ENCODE results near the gene ATL1. TPM values are rescaled to one million over a fixed set of nuclear protein-coding genes. Genes with fewer than 3 reads are reported as not detected.

Gene ATL1
- total and polyA plus RNA-seq, 2 experiments from 2014 or later: 3.5 to 7.0 TPM

DNA sequence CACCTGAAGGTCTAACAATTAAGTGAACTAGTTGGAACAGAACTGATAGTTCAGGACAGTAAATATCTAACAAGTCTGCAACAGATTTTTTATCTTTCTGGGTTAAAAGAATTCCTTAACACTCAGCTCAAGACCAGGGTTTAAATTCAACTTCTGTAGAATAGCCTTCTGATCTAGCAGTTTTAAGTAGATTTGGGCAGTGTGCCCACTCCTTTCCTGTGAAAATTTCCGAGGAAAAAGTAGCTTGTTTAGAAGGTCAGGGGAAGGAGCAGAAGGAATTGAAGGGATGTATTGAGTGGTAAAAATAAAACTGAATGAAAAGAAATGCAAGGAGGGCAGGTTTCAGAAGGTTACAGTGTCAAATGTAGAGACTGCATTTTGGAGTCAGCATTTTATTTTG, 45.8 kb downstream of the ATL1 start:
- no peaks in the 10 kb centered on the region for H3F3A ChIP-seq (replicated peaks; ENCODE audit: low read depth)
- H3K9me2 ChIP-seq (ENCODE audit: insufficient read depth): no peaks in the 10 kb centered on the region
- no peaks in the 10 kb centered on the region for H4K20me1 ChIP-seq (replicated peaks; ENCODE audit: insufficient read depth)
- no peak overlapping the region for H3K4me2 ChIP-seq
- no peaks in the 10 kb centered on the region for H3K36me3 Mint-ChIP-seq (ENCODE audit: low read depth)
- H3K4me3 ChIP-seq: no peak overlapping the region
- no peak overlapping the region for H3K27ac ChIP-seq (ENCODE audit: low read depth)
- H3K27me3 ChIP-seq (ENCODE audit: insufficient read depth): no peaks in the 10 kb centered on the region
- H3K4me1 Mint-ChIP-seq: peaks cover under 1% of the 10 kb centered on the region; the same call in 2 of the 3 replicates
- no peaks in the 10 kb centered on the region for H3K9me3 Mint-ChIP-seq
- H2AFZ ChIP-seq: no peak overlapping the region
- H3K27ac Mint-ChIP-seq: no peak overlapping the region
- no peaks in the 10 kb centered on the region for H3K4me1 ChIP-seq (ENCODE audit: insufficient read depth)
- DNase-seq (ENCODE audit: low spot score) (no peak), ATAC-seq (no peak)
- H3K79me2 ChIP-seq (replicated peaks; ENCODE audit: insufficient read depth): no peaks in the 10 kb centered on the region
- no peak overlapping the region for H3K4me3 Mint-ChIP-seq
- H3K27me3 Mint-ChIP-seq (ENCODE audit: insufficient read depth, low read depth, poor library complexity): no peaks in the 10 kb centered on the region
- no peaks in the 10 kb centered on the region for H3K36me3 ChIP-seq (ENCODE audit: insufficient read depth)
- TF ChIP-seq ZNF114 (CRISPR knock-in tag; IDR thresholded peaks at IDR 0.05) (no peak), NANOG (IDR thresholded peaks at IDR 0.05; ENCODE audit: borderline replicate concordance) (no peak), CREB1 (CRISPR knock-in tag; IDR thresholded peaks at IDR 0.05; ENCODE audit: low read depth) (no peak), JUNB (IDR thresholded peaks at IDR 0.05; ENCODE audit: unreplicated experiment) (no peak), STAT1 (IDR thresholded peaks at IDR 0.05; ENCODE audit: unreplicated experiment) (no peak), ETS1 (IDR thresholded peaks at IDR 0.05) (no peak), POLR2AphosphoS5 (IDR thresholded peaks at IDR 0.05; ENCODE audit: low read depth) (no peak), EZH2phosphoT487 (IDR thresholded peaks at IDR 0.05; ENCODE audit: unreplicated experiment) (no peak), ZNF462 (CRISPR knock-in tag; IDR thresholded peaks at IDR 0.05) (no peak), EZH2 (IDR thresholded peaks at IDR 0.05; ENCODE audit: low read depth, unreplicated experiment) (no peak), CTCF (conservative IDR thresholded peaks at IDR 0.05; ENCODE audit: low read depth in 2 of 2) (no peak), ZNF331 (CRISPR knock-in tag; IDR thresholded peaks at IDR 0.05; ENCODE audit: low read depth) (no peak)
- TF ChIP-seq, protein P1, sequence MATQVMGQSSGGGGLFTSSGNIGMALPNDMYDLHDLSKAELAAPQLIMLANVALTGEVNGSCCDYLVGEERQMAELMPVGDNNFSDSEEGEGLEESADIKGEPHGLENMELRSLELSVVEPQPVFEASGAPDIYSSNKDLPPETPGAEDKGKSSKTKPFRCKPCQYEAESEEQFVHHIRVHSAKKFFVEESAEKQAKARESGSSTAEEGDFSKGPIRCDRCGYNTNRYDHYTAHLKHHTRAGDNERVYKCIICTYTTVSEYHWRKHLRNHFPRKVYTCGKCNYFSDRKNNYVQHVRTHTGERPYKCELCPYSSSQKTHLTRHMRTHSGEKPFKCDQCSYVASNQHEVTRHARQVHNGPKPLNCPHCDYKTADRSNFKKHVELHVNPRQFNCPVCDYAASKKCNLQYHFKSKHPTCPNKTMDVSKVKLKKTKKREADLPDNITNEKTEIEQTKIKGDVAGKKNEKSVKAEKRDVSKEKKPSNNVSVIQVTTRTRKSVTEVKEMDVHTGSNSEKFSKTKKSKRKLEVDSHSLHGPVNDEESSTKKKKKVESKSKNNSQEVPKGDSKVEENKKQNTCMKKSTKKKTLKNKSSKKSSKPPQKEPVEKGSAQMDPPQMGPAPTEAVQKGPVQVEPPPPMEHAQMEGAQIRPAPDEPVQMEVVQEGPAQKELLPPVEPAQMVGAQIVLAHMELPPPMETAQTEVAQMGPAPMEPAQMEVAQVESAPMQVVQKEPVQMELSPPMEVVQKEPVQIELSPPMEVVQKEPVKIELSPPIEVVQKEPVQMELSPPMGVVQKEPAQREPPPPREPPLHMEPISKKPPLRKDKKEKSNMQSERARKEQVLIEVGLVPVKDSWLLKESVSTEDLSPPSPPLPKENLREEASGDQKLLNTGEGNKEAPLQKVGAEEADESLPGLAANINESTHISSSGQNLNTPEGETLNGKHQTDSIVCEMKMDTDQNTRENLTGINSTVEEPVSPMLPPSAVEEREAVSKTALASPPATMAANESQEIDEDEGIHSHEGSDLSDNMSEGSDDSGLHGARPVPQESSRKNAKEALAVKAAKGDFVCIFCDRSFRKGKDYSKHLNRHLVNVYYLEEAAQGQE (IDR thresholded peaks at IDR 0.05; ENCODE audit: unreplicated experiment): no peak

Data from GM23338 (cell line).